Measurements from ENCODE around the gene C16orf74. TPM values are rescaled to one million over a fixed set of nuclear protein-coding genes. Genes with fewer than 3 reads are reported as not detected.

C16orf74 gene
- total and polyA plus RNA-seq, 2 of the 8 experiments (the other 6 are each of a cell fraction or from before 2014, with no cell fraction given), result 7.3 to 9.3 TPM

DNA sequence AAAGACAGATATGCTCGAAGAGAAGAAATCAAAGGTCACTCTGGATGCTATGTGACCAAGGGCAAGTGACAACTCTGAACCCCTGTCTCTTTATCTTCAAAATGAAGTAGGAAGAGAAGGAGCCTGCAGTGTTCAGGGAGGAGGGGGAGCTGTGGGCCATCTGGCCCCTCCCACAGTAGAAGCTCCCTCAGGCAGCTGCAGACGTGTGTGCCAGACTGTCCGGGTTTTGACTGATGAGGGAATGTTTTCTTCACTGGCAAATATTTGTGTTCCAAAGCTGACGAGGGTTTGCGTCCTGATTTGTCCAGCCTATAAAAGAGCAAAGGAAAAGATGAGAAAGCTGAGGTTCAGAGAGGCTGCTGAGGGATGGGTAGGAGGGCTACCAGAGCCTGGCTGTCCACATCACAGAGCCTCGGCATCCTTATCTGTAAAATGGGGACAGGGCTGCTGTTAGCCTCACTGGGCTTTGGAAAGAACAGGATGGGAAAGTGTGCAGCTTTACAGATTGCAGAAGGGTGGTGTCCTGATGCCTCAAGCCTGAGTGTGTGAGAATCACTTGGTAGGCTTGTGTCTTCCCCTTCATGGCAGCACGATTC lies 60.3 kb downstream of the C16orf74 start:
- H3K14ac ChIP-seq (ENCODE audit: insufficient read length), result no peak overlapping the region
- H3K79me1 ChIP-seq (ENCODE audit: low read depth, low read length), result peaks cover 2% of the 10 kb centered on the region; the same call in 1 of the 2 replicates
- H3K4me3 ChIP-seq (ENCODE audit: extremely low read depth in 1 of 4, insufficient read depth in 2 of 4, low read depth in 3 of 4, low read length in 4 of 4), result no peak overlapping the region
- H3K79me2 ChIP-seq (ENCODE audit: control insufficient read depth in 1 of 2, insufficient read depth in 2 of 2, low read length in 2 of 2), result peaks cover 0 to 21% of the 10 kb centered on the region in 2 experiments; a peak in 2 of 4 replicates
- peaks cover 0 to 4% of the 10 kb centered on the region in 2 experiments for H4K20me1 ChIP-seq (replicated peaks in 1 of 2; ENCODE audit: control insufficient read depth in 1 of 2, insufficient read depth in 2 of 2, low read length in 2 of 2)
- H3K9me3 ChIP-seq (ENCODE audit: insufficient read depth in 2 of 2, low read depth in 1 of 2, low read length in 1 of 2), result no peaks in the 10 kb centered on the region
- no peak overlapping the region for H3K27ac ChIP-seq (ENCODE audit: low read depth, low read length)
- no peak overlapping the region for H3K18ac ChIP-seq (ENCODE audit: extremely low read depth, low read length)
- H3K9ac ChIP-seq (replicated peaks in 1 of 4; ENCODE audit: extremely low read depth in 1 of 4, low read depth in 3 of 4, low read length in 3 of 4), result no peak overlapping the region
- H3K4me2 ChIP-seq (ENCODE audit: insufficient read depth in 1 of 2, low read depth in 2 of 2, low read length in 2 of 2), result no peak overlapping the region
- H2BK5ac ChIP-seq (ENCODE audit: low read depth, low read length), result no peak overlapping the region
- H2BK15ac ChIP-seq (ENCODE audit: low read length), result no peak overlapping the region
- 94% methylated on average over 7 of the region's 7 CpGs; no CpG with 5 or more reads in 1 of the 2 experiments for WGBS, 2 experiments (ENCODE audit: extremely low coverage in 1 of 2, insufficient coverage in 1 of 2, insufficient read length in 1 of 2, insufficient replicate concordance in 2 of 2, low coverage in 1 of 2, low lambda C conversion rate in 2 of 2, missing lambda C conversion rate in 1 of 2)
- no peak overlapping the region for H3K4ac ChIP-seq (replicated peaks; ENCODE audit: insufficient read length, low read depth, low read length)
- FAIRE-seq (no peak), DNase-seq (ENCODE audit: low read depth in 1 of 2, low spot score in 2 of 2) (no peak)
- peaks cover 0 to 7% (median 0%) of the 10 kb centered on the region in 4 experiments; a peak in 2 of 8 replicates for H3K36me3 ChIP-seq (ENCODE audit: control insufficient read depth in 2 of 4, insufficient read depth in 4 of 4, low read length in 3 of 4)
- H2BK20ac ChIP-seq (ENCODE audit: low read length), result peak overlapping the region; percentile 34; the same call in 1 of the 2 replicates
- H2AFZ ChIP-seq (ENCODE audit: low read length), result no peak overlapping the region
- no peak overlapping the region for H2AK5ac ChIP-seq (ENCODE audit: low read depth, low read length)
- H4K91ac ChIP-seq (replicated peaks; ENCODE audit: insufficient read length, low read length), result peak overlapping the region; percentile 2
- ChIA-PET CTCF (ENCODE audit: partially characterized antibody) (interaction anchor here (0.8 to 37.0 kb wide), 9 partner anchors 10 to 271 kb away, joined by 3 to 620 read pairs (median 7); no protein-coding TSS in a partner anchor), POLR2A (ENCODE audit: partially characterized antibody) (interaction anchor here (1.1 to 9.5 kb wide), 5 partner anchors 9 to 25 kb away, joined by 3 to 77 read pairs (median 7); no protein-coding TSS in a partner anchor)
- no peak overlapping the region for H3K23ac ChIP-seq (ENCODE audit: insufficient read length)
- H2BK120ac ChIP-seq (replicated peaks; ENCODE audit: low read depth, low read length), result no peak overlapping the region
- TF ChIP-seq SIX5 (IDR thresholded peaks at IDR 0.05; ENCODE audit: low read depth, low read length) (no peak), POU5F1 (IDR thresholded peaks at IDR 0.05; ENCODE audit: low read depth, low read length) (no peak), SIN3A (conservative IDR thresholded peaks at IDR 0.05 in 1 of 2, IDR thresholded peaks at IDR 0.05 in 1 of 2; ENCODE audit: low read depth in 1 of 2, low read length in 2 of 2) (no peak), CHD2 (IDR thresholded peaks at IDR 0.05; ENCODE audit: low read length) (no peak), ASH2L (IDR thresholded peaks at IDR 0.05; ENCODE audit: low read length) (no peak)
- no peaks in the 10 kb centered on the region; the same call in 1 of the 2 replicates for H3K23me2 ChIP-seq (ENCODE audit: low read depth, low read length)
- H3K4me1 ChIP-seq (replicated peaks in 1 of 4; ENCODE audit: control insufficient read depth in 3 of 4, insufficient read depth in 4 of 4, low read length in 3 of 4), result peaks cover 0 to 5% (median 0%) of the 10 kb centered on the region in 4 experiments; a peak in 1 of 7 replicates
- H3K56ac ChIP-seq (replicated peaks; ENCODE audit: insufficient read length, low read depth, low read length), result no peak overlapping the region
- no peaks in the 10 kb centered on the region for H3K27me3 ChIP-seq (replicated peaks in 1 of 4; ENCODE audit: control insufficient read depth in 3 of 4, extremely low read depth in 1 of 4, insufficient read depth in 3 of 4, low read length in 3 of 4)
- H2BK12ac ChIP-seq (ENCODE audit: low read depth, low read length), result no peak overlapping the region
- no peak overlapping the region for H4K5ac ChIP-seq (ENCODE audit: insufficient read length, low read depth, low read length)
- no peak overlapping the region for H4K8ac ChIP-seq (ENCODE audit: extremely low read depth, insufficient read depth, low read length)
